HepG2 (cell line): ENCODE measurements around the gene IVD.

Source experiments
- GABPB1 ChIP-seq: IDR thresholded peaks from 2 replicates; pipeline ENCODE4 v1.6.1; 2016; ENCODE audit warnings: mild to moderate bottlenecking, missing genetic modification reagents, moderate library complexity, missing compliant biosample characterization
- POGZ ChIP-seq: sonication (generic); formaldehyde crosslinking; IDR thresholded peaks from 2 replicates; pipeline ENCODE4 v1.4.0; 2020; ENCODE audit warnings: mild to moderate bottlenecking, missing genetic modification reagents
- TBP ChIP-seq: sonication (generic); formaldehyde crosslinking; IDR thresholded peaks from 2 replicates; pipeline ENCODE4 v1.5.0; 2020; ENCODE audit warnings: missing genetic modification reagents
- ZBTB14 ChIP-seq: sonication (generic); formaldehyde crosslinking; IDR thresholded peaks from 2 replicates; pipeline ENCODE4 v1.4.0; 2020; ENCODE audit warnings: missing genetic modification reagents
- ZNF18 ChIP-seq: sonication (generic); formaldehyde crosslinking; IDR thresholded peaks from 2 replicates; pipeline ENCODE4 v1.8.0; 2022; ENCODE audit warnings: mild to moderate bottlenecking, missing genetic modification reagents; ENCODE audit not compliant: insufficient replicate concordance

- TF ChIP-seq ZBTB14 (no peak), GABPB1 (CRISPR knock-in tag) (no peak), POGZ (CRISPR knock-in tag) (no peak), ZNF18 (CRISPR knock-in tag) (no peak), TBP (no peak)
Measured at GRCh38 chr15:40388941-40389823, 16.4 kb upstream of the IVD start.
